HEK293 (cell line): ENCODE measurements around the gene SYCE1.

ENCODE experiments used
- CTCF ChIP-seq: fragments of 450-650 bp; formaldehyde crosslinking; IDR thresholded peaks from 2 replicates; pipeline ENCODE4 v1.5.1; 2016; ENCODE audit warnings: missing biosample characterization, missing genetic modification characterization
- IKZF3 ChIP-seq: fragments of 450-650 bp; IDR thresholded peaks from 2 replicates; pipeline ENCODE4 v1.5.0; 2018; ENCODE audit warnings: missing biosample characterization, mild to moderate bottlenecking, missing genetic modification characterization, moderate library complexity
- WT1 ChIP-seq: fragments of 450-650 bp; formaldehyde crosslinking; IDR thresholded peaks from 2 replicates; pipeline ENCODE4 v1.5.1; 2016; ENCODE audit warnings: missing biosample characterization, missing genetic modification characterization
- ZBTB6 ChIP-seq: fragments of 450-650 bp; formaldehyde crosslinking; IDR thresholded peaks from 2 replicates; pipeline ENCODE4 v1.5.1; 2017; ENCODE audit warnings: missing biosample characterization, missing genetic modification characterization
- ZNF621 ChIP-seq: fragments of 450-650 bp; formaldehyde crosslinking; IDR thresholded peaks from 2 replicates; pipeline ENCODE4 v1.5.1; 2017; ENCODE audit warnings: missing biosample characterization, missing genetic modification characterization
- ZNF777 ChIP-seq: fragments of 450-650 bp; formaldehyde crosslinking; IDR thresholded peaks from 2 replicates; pipeline ENCODE4 v1.5.1; 2017; ENCODE audit warnings: missing biosample characterization, missing genetic modification characterization, borderline replicate concordance
- TF ChIP-seq, protein P1 (sequence below): fragments of 450-650 bp; formaldehyde crosslinking; IDR thresholded peaks from 2 replicates; pipeline ENCODE4 v1.5.1; 2017; ENCODE audit warnings: missing biosample characterization, missing genetic modification characterization

DNA sequence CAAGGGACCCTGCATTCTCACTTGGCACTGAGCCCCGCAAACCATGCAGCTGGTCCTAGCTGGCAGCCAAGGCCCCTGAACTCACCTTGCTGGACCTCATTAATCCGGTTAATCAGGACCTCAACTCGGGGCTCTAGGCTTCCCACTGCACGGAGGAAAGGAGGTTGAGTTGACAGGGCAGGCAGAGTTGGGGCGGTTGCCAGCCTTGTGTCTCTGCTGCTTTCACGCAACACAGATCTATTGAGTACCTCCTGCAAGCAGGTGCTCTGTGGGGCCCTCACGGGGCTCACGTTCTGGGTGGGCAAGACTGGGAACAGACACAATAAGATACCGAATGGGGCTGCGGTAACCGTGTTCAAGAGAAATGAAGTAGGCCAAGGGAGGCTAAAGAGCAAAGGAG lies 6.2 kb downstream of the SYCE1 start:
- TF ChIP-seq WT1 (tag by site-specific recombination) (no peak), CTCF (tag by site-specific recombination) (no peak), ZBTB6 (tag by site-specific recombination) (no peak), IKZF3 (tag by site-specific recombination) (no peak), ZNF777 (no peak), ZNF621 (tag by site-specific recombination) (no peak)
- TF ChIP-seq, protein P1, sequence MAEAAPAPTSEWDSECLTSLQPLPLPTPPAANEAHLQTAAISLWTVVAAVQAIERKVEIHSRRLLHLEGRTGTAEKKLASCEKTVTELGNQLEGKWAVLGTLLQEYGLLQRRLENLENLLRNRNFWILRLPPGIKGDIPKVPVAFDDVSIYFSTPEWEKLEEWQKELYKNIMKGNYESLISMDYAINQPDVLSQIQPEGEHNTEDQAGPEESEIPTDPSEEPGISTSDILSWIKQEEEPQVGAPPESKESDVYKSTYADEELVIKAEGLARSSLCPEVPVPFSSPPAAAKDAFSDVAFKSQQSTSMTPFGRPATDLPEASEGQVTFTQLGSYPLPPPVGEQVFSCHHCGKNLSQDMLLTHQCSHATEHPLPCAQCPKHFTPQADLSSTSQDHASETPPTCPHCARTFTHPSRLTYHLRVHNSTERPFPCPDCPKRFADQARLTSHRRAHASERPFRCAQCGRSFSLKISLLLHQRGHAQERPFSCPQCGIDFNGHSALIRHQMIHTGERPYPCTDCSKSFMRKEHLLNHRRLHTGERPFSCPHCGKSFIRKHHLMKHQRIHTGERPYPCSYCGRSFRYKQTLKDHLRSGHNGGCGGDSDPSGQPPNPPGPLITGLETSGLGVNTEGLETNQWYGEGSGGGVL (tag by site-specific recombination), result no peak
